ENCODE results near the gene HLA-DOB.

Gene HLA-DOB

GRCh38 chr6:32843331-32843978 lies 26.7 kb upstream of the HLA-DOB start:
- FAIRE-seq, result no peak

- FAIRE-seq, result no peak
Measured at GRCh38 chr6:32842690-32843089, 25.9 kb upstream of the HLA-DOB start.

- FAIRE-seq, result no peak
Measured at GRCh38 chr6:32842021-32842650, 25.3 kb upstream of the HLA-DOB start.

- no peak for FAIRE-seq
Measured at GRCh38 chr6:32840604-32841246, 23.9 kb upstream of the HLA-DOB start.

- FAIRE-seq, result no peak
Measured at GRCh38 chr6:32839356-32839755, 22.6 kb upstream of the HLA-DOB start.

- FAIRE-seq, result no peak
Measured at GRCh38 chr6:32838114-32838958, 21.5 kb upstream of the HLA-DOB start, which contains the start of gene TAP2. Gene TAP2, minus strand, starts transcription at chr6:32838739. Its CDS starts 506 bp downstream, at chr6:32838233.

GRCh38 chr6:32837651-32838113 lies 20.9 kb upstream of the HLA-DOB start:
- no peak for FAIRE-seq

- FAIRE-seq, result no peak
Measured at GRCh38 chr6:32836873-32837272, 20.1 kb upstream of the HLA-DOB start.

GRCh38 chr6:32835167-32835893 lies 18.5 kb upstream of the HLA-DOB start:
- no peak for FAIRE-seq

GRCh38 chr6:32833664-32834063 lies 16.9 kb upstream of the HLA-DOB start:
- no peak for FAIRE-seq

GRCh38 chr6:32832535-32832934 lies 15.7 kb upstream of the HLA-DOB start:
- no peak for FAIRE-seq

GRCh38 chr6:32830936-32831335 lies 14.1 kb upstream of the HLA-DOB start:
- no peak for FAIRE-seq

GRCh38 chr6:32830017-32830416 lies 13.2 kb upstream of the HLA-DOB start:
- no peak for FAIRE-seq

GRCh38 chr6:32829495-32829894 lies 12.7 kb upstream of the HLA-DOB start:
- no peak for FAIRE-seq

GRCh38 chr6:32827025-32827424 lies 10.2 kb upstream of the HLA-DOB start:
- FAIRE-seq, result no peak

- no peak for FAIRE-seq
Measured at GRCh38 chr6:32825966-32826365, 9.2 kb upstream of the HLA-DOB start.

GRCh38 chr6:32819729-32820128 lies 2.9 kb upstream of the HLA-DOB start:
- no peak for FAIRE-seq

- no peak for FAIRE-seq
Measured at GRCh38 chr6:32818867-32819266, 2.1 kb upstream of the HLA-DOB start.

GRCh38 chr6:32815996-32816395 lies 806 bp downstream of the HLA-DOB start:
- no peak for FAIRE-seq

- no peak for FAIRE-seq
Measured at GRCh38 chr6:32815115-32815514, 1.7 kb downstream of the HLA-DOB start.

- FAIRE-seq, result no peak
Measured at GRCh38 chr6:32814145-32814544, 2.7 kb downstream of the HLA-DOB start.

- no peak for FAIRE-seq
Measured at GRCh38 chr6:32809171-32809570, 7.6 kb downstream of the HLA-DOB start.

All from islet of Langerhans (tissue), 1 donor.